Stimulated activated CD4-positive, alpha-beta T cell treated with anti-CD3 and anti-CD28 coated beads, Interleukin-15, amount 100 ng/mL, for 1 hour (primary cell): Measurements from ENCODE around the gene OLFM1.

Experiments used
- DNase-seq, 2 donors: peaks; one replicate each; pipeline ENCODE4 v3.0.0-alpha.2; 2020; ENCODE audit warnings: low read depth in 1 of 2, low spot score in 1 of 2

Gene OLFM1

DNA sequence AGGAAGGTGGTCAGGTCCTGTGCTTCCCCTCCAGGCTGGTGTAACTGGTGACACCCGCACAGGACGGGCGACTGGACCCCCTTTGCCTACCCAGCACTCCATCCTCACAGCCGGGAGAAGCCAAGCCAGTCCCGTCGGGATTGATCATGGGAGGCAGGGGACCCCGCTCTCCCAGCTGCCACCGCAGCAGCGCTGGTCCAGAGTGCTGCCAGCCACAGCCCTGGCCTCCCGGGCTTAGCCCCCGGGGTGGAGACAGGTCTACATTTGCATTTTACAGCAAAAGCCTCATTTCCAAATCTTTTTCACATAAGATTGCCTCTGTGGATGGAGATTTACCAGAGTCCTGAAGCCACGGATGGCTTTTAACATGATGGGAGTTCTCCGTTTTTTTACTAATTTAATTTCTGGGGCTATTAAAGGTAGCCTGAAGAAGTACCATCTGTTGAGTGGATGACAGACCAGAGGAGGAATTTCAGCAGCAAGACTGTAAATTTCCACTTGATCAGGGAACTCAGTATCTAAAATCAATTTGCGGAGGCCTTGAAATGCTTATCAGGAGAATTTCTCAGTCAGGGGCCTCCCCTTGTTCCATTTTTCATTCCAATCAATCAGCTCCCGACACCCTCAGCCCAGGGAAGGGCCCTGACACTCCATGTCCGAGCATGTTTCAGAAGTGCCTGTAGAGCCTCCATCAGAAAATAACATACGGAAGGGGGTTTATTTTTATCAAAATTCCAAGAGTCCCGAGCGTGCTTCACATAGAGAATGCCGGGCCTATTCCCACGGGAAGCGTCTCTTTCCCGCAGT is 80.6 kb downstream of the OLFM1 start:
- no peak for DNase-seq

- DNase-seq, result no peak
These were observed 82.3 kb downstream of the OLFM1 start for GRCh38 chr9:135169709-135170226.

DNA sequence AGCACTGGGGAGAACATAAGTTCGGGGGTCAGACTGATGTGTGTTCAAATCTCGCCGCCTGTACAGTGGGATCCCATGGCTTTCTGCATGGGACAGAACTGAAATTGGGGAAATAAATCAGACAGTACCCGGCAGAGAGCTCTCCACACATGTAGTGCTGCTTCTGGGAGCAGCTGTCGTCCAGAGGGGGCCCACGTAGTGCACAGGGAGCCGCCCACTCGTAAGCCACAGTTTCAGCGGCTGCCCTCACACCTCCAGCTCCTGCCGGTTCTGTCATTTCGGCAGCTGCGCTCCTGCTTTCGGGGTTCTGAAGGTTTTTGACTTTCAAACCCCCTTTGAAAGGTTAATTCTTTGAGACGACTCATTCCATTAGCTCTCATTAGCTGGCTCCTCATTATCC is 83.1 kb downstream of the OLFM1 start:
- DNase-seq, result no peak
